ENCODE results near the gene ZNF845.
A peak's percentile ranks its signal among the peaks of the same experiment; 100 is the strongest.

DNA sequence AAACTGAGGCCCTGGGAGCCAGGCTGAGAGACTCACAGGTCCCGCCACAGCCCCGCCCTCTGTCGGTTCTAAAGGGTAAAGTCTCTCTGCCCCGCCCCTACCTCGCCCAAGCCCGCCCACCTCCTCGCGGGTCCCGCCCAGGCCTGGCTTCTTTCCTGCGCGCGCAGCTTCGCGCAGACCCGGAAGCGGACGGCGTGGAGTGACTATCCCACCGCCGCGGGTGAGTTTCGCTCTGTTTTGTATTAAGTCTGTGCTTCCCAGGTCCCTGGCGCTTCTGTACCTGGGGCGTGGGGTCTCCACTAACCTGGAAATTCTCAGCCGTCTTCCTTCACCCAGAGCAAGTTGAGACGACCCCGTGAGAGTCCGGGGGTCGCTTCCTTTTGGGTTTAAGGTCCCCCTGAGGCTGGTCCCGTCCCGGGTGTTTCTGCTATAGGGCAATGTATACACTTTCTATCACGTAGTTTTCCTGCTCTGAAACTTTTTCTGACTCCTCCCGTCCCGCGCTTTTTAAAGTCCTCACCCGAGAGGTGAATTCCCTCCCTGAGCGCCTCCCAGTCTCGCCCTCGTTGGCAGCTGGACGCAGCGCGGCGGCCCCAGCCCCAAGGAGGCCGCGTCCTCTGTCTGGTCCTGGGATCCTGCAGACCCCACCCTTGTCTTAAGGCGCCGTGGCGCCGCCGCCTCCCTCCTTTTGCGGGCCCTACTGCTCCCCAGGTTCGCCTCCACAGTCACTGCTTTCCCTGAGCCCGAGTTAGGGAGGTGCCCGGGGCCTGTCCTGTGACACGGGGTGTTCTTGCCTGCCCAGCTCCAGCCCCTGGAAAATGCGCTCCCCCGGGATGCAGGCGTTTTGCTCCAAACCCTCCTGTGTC, 61.7 kb downstream of the ZNF845 start, which contains the start of gene ZNF765:
- peak in 1 of 2 donors; percentile 70 for TF ChIP-seq POLR2A (IDR thresholded peaks at IDR 0.05)
- TF ChIP-seq, protein P1, sequence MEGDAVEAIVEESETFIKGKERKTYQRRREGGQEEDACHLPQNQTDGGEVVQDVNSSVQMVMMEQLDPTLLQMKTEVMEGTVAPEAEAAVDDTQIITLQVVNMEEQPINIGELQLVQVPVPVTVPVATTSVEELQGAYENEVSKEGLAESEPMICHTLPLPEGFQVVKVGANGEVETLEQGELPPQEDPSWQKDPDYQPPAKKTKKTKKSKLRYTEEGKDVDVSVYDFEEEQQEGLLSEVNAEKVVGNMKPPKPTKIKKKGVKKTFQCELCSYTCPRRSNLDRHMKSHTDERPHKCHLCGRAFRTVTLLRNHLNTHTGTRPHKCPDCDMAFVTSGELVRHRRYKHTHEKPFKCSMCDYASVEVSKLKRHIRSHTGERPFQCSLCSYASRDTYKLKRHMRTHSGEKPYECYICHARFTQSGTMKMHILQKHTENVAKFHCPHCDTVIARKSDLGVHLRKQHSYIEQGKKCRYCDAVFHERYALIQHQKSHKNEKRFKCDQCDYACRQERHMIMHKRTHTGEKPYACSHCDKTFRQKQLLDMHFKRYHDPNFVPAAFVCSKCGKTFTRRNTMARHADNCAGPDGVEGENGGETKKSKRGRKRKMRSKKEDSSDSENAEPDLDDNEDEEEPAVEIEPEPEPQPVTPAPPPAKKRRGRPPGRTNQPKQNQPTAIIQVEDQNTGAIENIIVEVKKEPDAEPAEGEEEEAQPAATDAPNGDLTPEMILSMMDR (IDR thresholded peaks at IDR 0.05) = peak; percentile 22 to 52 (median 46)

Measured in adrenal gland (tissue), 5 donors.